K562 (cell line): ENCODE results near the gene ZDHHC19. TPM values are rescaled to one million over a fixed set of nuclear protein-coding genes. Genes with fewer than 3 reads are reported as not detected.

Source experiments
- ATAC-seq: fragments of 200-7000 bp; cut with Tn5 transposase; 3 replicates; pipeline ENCODE4 v1.9.1; 2020; ENCODE audit warnings: moderate library complexity
- BruUV-seq: library from RNA; stranded (reverse); fragments of 400-500 nt; replicated peaks from 2 replicates; lab custom pipeline; 2021; lab: Mats Ljungman, UMichigan
- CTCF ChIA-PET: fragments of 300-600 bp; formaldehyde crosslinking; extraction: SDS; loops from one replicate; lab custom pipeline; 2021; ENCODE audit warnings: low intra/inter-chr PET ratio; lab: Yijun Ruan, JAX
- POLR2A ChIA-PET: fragments of 300-600, 350-650 bp; sonication (Branson Sonifier 250); formaldehyde crosslinking; extraction: SDS; loops from one replicate; lab custom pipeline; 2021; ENCODE audit warnings: antibody characterized with exemption, inconsistent platforms; lab: Yijun Ruan, JAX
- DNase-seq, 4 experiments: peaks; one replicate each; pipeline versions ENCODE4 v3.0.0 to v3.0.0-alpha.2; 2011 to 2018; ENCODE audit warnings: low spot score in 3 of 4, mixed read lengths in 3 of 4; ENCODE audit errors: extremely low read depth in 1 of 4
- FAIRE-seq: peaks from 2 replicates; lab custom pipeline; 2011; peaks lifted over from hg19 to GRCh38; lab: Jason Lieb, UNC
- H2AFZ ChIP-seq: 2 replicates; pipeline ENCODE4 v1.6.0; 2011; ENCODE audit warnings: low read depth, low read length, control low read depth, inconsistent platforms
- H3K27ac ChIP-seq: fragments of 200-600 bp; 3 replicates; pipeline ENCODE4 v1.8.0; 2011; ENCODE audit warnings: low read depth, mild to moderate bottlenecking, control low read depth, inconsistent platforms, low read length, moderate library complexity, mixed read lengths; ENCODE audit errors: extremely low read depth
- H3K27me3 ChIP-seq, 2 experiments: fragments of 300-600 bp in 1 of 2; 2 replicates in 1 of 2; 3 replicates in 1 of 2; pipeline versions ENCODE4 v1.6.0 to v1.8.0; 2011; ENCODE audit warnings: inconsistent platforms in 2 of 2, low read length in 2 of 2, mild to moderate bottlenecking in 1 of 2, mixed read lengths in 1 of 2, moderate library complexity in 1 of 2; ENCODE audit not compliant: control insufficient read depth in 2 of 2, insufficient read depth in 2 of 2
- H3K36me3 ChIP-seq: fragments of 300-600 bp; 3 replicates; pipeline ENCODE4 v1.8.0; 2011; ENCODE audit warnings: mild to moderate bottlenecking, low read length, inconsistent platforms; ENCODE audit not compliant: control insufficient read depth, insufficient read depth
- H3K4me1 ChIP-seq, 2 experiments: fragments of 200-600 bp in 1 of 2; replicated peaks in 1 of 2; 2 replicates in 1 of 2; 3 replicates in 1 of 2; pipeline versions ENCODE4 v1.5.1 to v1.8.0; 2011; ENCODE audit warnings: inconsistent platforms in 2 of 2, low read length in 2 of 2, mild to moderate bottlenecking in 1 of 2, mixed read lengths in 1 of 2, moderate library complexity in 1 of 2; ENCODE audit not compliant: control insufficient read depth in 2 of 2, insufficient read depth in 2 of 2
- H3K4me2 ChIP-seq: 2 replicates; pipeline ENCODE4 v1.6.1; 2011; ENCODE audit warnings: low read length, control low read depth, inconsistent platforms, mixed read lengths; ENCODE audit not compliant: insufficient read depth
- H3K4me3 ChIP-seq: fragments of 200-600 bp; sonication (generic), shearing (Covaris generic); 2 replicates; pipeline ENCODE4 v1.5.1; 2016; ENCODE audit warnings: control low read depth, inconsistent platforms
- H3K79me2 ChIP-seq: fragments of 200-600 bp; 3 replicates; pipeline ENCODE4 v1.8.0; 2011; ENCODE audit warnings: low read length, inconsistent platforms; ENCODE audit not compliant: control insufficient read depth, insufficient read depth
- H3K9ac ChIP-seq, 2 experiments: 2 replicates each; pipeline versions ENCODE4 v1.6.0 to v1.6.1; 2011; ENCODE audit warnings: low read depth in 2 of 2, low read length in 2 of 2, control low read depth in 1 of 2, inconsistent platforms in 1 of 2, mild to moderate bottlenecking in 1 of 2, mixed read lengths in 1 of 2; ENCODE audit not compliant: insufficient read depth in 1 of 2
- H3K9me1 ChIP-seq: one replicate; pipeline ENCODE4 v1.6.0; 2011; ENCODE audit warnings: inconsistent platforms, mild to moderate bottlenecking, low read length, moderate library complexity; ENCODE audit not compliant: control insufficient read depth, insufficient read depth
- H3K9me3 ChIP-seq: replicated peaks from 2 replicates; pipeline ENCODE4 v1.5.1; 2011; ENCODE audit warnings: low read depth, low read length, inconsistent platforms; ENCODE audit not compliant: control insufficient read depth, insufficient read depth
- H4K20me1 ChIP-seq: replicated peaks from 2 replicates; pipeline ENCODE4 v1.6.1; 2011; ENCODE audit warnings: low read length, inconsistent platforms, mixed read lengths; ENCODE audit not compliant: control insufficient read depth, insufficient read depth
- ARID4B ChIP-seq: sonication (generic); formaldehyde crosslinking; IDR thresholded peaks from 2 replicates; pipeline ENCODE4 v1.8.0; 2022; ENCODE audit warnings: mild to moderate bottlenecking, missing genetic modification reagents
- RBM25 ChIP-seq: fragments of 200-400 bp; formaldehyde crosslinking; IDR thresholded peaks from 2 replicates; pipeline ENCODE4 v1.6.1; 2018; ENCODE audit warnings: low read length, low read depth, moderate library complexity; ENCODE audit not compliant: severe bottlenecking
- ZNF121 ChIP-seq: sonication (generic); formaldehyde crosslinking; conservative IDR thresholded peaks from 2 replicates; pipeline ENCODE4 v1.8.0; 2022; ENCODE audit warnings: missing genetic modification reagents
- WGBS: fragments of 100-300 bp; shearing (Covaris generic); methylation state at CpG from one replicate; pipeline ENCODE4 v1.1.6; 2016; ENCODE audit warnings: low coverage, mixed read lengths; ENCODE audit not compliant: insufficient coverage; ENCODE audit errors: missing lambda C conversion rate; 5-methylcytosine and 5-hydroxymethylcytosine counted together
- in situ Hi-C: fragments of 300-500 bp; cut with MboI; formaldehyde crosslinking; loops from 4 replicates; pipeline ENCODE4 v1.15.0; 2018; ENCODE audit warnings: inconsistent platforms, mixed read lengths
- intact Hi-C: fragments of 100-400 bp; cut with micrococcal nuclease; formaldehyde crosslinking; loops from 2 replicates; pipeline ENCODE4 v1.14.2; 2022
- polyA plus RNA-seq, 8 experiments: library from polyadenylated mRNA; depleted of rRNA in 4 of 8; stranded (reverse) in 5 of 8; unstranded in 3 of 8; fragments of >200 nt; fragmentation: Nextera tagmentation in 2 of 8; fragmentation: Illumina TruSeq in 1 of 8; extraction: Ambion mirVana in 2 of 8; extraction: Trizol in 1 of 8; gene quantifications; 2 replicates each; pipeline versions ENCODE4 v1.2.1 to v1.2.3, GENCODE V29; 2011 to 2014; ENCODE audit warnings: inconsistent platforms in 1 of 8, missing spikeins in 1 of 8
- total RNA-seq, 7 experiments: library from RNA; depleted of rRNA in 6 of 7; stranded (reverse); fragments of >200 nt in 6 of 7; fragmentation: Illumina TruSeq in 2 of 7; extraction: Trizol in 2 of 7; gene quantifications; 2 replicates each; pipeline versions ENCODE4 v1.2.1 to v1.2.3, GENCODE V29; 2011 to 2021; ENCODE audit warnings: low replicate concordance in 1 of 7

ZDHHC19 gene
- total and polyA plus RNA-seq, 9 of the 15 experiments (the other 6 are each of a cell fraction or from before 2014, with no cell fraction given): 0.40 to 5.5 (median 1.1) TPM

GRCh38 chr3:196254376-196255283, 43.4 kb upstream of the ZDHHC19 start:
- CTCF ChIA-PET: interaction anchor here (1.6 to 1.9 kb wide), 2 partner anchors 191 to 264 kb away, joined by 10 to 23 read pairs; no protein-coding TSS in a partner anchor
- ATAC-seq (no peak), FAIRE-seq (peak; percentile 11), DNase-seq (no peak)
- H3K4me1 ChIP-seq: no peaks in the 10 kb centered on the region
- TF ChIP-seq ZNF121 (CRISPR knock-in tag): peak; percentile 65
- TF ChIP-seq ARID4B (CRISPR knock-in tag): no peak
- peak; percentile 13 for TF ChIP-seq RBM25
- in situ Hi-C loops: loop anchor here (5.0 kb wide), 1 partner anchor 268 kb away; no protein-coding TSS in a partner anchor
- H3K4me2 ChIP-seq: no peak overlapping the region
- no peaks in the 10 kb centered on the region for H3K27me3 ChIP-seq
- peaks cover 53% of the 10 kb centered on the region for H3K36me3 ChIP-seq
- no peaks in the 10 kb centered on the region for H3K9me1 ChIP-seq
- H4K20me1 ChIP-seq: no peaks in the 10 kb centered on the region
- peaks cover 13% of the 10 kb centered on the region; the same call in 1 of the 3 replicates for H3K79me2 ChIP-seq
- no peak overlapping the region for H3K4me3 ChIP-seq
- no TSS peak for BruUV-seq
- intact Hi-C loops: loop anchor here (2.0 to 5.0 kb wide), 2 partner anchors 38 to 83 kb away; partner anchors contain the start of gene TM4SF19
- 86% methylated on average over 5 of the region's 5 CpGs for WGBS
- POLR2A ChIA-PET: interaction anchor here (1.3 kb wide), 1 partner anchor 11 kb away, joined by 3 read pairs; no protein-coding TSS in a partner anchor
- H3K27ac ChIP-seq: no peak overlapping the region
- peaks cover 9% of the 10 kb centered on the region; the same call in 1 of the 2 replicates for H3K9me3 ChIP-seq
- no peak overlapping the region for H3K9ac ChIP-seq
- no peak overlapping the region for H2AFZ ChIP-seq
